Measurements from ENCODE around the gene FOXD4L1.
"Not testable (repeated sequence)": the region's sequence is repeated elsewhere in the genome, so short reads cannot be mapped to it uniquely, and the experiment has no call there.

FOXD4L1 gene
- total RNA-seq, result 0.14 to 0.24 reads per million in 2 donors

DNA sequence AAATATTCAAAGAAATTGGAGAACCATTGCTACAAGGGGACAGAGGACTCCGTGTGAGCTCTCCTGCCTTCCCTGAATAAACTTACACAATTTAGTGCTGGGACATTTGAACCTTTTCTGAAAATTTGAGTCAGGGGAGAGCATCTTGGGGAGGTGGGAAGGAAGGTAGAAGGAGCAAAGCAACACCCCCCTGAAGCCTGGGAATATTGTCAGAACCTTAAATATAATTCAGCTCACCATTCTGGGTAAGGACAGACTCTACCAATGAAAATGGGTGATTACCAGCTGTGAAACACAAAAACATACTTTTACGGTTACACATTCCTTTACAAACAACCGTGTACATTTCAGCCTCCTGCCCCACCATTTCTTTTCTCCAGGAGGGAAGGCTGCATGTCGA lies at the start of gene FOXD4L1:
Gene FOXD4L1, plus strand, starts transcription at position 301 of the 400 bp plus-strand sequence. CDS start 592 bp downstream, outside the sequence.
- not testable (repeated sequence) for DNase-seq

DNA sequence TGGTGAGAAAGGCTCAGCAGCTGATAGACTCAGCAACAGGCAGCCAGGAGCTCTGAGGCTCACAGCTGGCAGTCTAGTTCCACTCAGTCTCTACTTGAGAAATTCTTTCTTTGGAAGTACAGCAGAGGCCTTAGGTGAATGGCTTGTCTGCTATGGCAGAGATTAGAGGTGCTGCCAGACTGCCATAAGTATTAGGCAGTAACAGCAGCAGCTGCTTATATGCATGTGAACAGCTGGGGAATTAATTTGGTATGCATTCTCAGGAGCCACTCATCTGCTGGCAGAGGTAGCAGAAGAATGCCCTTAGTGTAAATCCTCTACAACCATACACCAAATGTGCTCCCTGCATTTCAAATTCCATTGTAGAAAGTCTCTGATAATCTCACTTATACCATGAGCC lies 32.7 kb upstream of the FOXD4L1 start:
- DNase-seq, result not testable (repeated sequence)

- DNase-seq, result not testable (repeated sequence)
These were observed 21.6 kb upstream of the FOXD4L1 start for GRCh38 chr2:113476688-113477368.

GRCh38 chr2:113496527-113496926 lies 1.9 kb upstream of the FOXD4L1 start:
- not testable (repeated sequence) for DNase-seq

- not testable (repeated sequence) for DNase-seq
These were observed 787 bp downstream of the FOXD4L1 start for GRCh38 chr2:113499019-113499885.

DNA sequence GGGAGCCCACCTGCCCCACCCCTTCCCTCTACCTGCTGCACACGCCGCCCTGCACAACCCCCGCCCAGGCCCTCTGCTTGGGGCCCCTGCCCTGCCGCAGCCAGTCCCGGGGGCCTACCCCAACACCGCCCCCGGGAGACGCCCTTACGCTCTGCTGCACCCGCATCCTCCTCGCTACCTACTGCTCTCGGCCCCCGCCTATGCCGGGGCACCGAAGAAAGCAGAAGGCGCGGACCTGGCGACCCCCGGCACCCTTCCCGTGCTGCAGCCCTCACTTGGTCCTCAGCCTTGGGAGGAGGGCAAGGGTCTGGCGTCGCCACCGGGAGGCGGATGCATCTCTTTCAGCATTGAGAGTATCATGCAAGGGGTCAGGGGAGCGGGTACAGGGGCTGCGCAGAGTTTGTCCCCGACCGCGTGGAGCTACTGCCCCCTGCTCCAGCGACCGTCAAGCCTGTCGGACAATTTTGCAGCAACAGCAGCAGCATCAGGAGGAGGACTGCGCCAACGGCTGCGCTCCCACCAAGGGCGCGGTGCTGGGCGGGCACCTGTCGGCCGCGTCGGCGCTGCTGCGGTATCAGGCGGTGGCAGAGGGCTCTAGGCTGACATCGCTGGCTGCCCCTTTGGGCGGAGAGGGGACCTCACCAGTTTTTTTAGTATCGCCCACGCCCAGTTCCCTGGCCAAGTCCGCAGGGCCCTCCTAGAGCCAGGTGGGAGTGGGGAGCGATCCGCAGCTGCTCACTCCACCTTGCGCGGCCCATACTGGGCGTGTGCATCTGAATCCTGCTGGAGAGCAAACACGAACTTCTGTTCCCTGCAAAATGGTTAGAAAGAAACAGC lies 1.6 kb downstream of the FOXD4L1 start:
- not testable (repeated sequence) for DNase-seq

DNA sequence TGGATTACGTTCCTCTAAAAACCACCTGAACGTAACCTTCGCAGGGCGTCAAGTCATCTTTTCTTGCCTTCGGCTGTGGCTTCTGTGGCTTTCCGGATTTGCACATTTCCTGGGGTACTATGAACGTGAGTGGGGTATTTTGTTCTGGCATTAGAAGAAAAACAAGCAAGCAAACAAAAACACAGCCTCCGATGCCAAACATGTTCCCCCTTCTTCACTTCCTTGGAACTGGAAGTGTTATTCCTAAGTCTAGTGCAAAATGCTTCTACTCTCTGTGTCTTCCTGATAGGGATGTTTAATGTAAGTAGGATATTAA lies 2.2 kb downstream of the FOXD4L1 start:
- peak; percentile 40 for DNase-seq

DNA sequence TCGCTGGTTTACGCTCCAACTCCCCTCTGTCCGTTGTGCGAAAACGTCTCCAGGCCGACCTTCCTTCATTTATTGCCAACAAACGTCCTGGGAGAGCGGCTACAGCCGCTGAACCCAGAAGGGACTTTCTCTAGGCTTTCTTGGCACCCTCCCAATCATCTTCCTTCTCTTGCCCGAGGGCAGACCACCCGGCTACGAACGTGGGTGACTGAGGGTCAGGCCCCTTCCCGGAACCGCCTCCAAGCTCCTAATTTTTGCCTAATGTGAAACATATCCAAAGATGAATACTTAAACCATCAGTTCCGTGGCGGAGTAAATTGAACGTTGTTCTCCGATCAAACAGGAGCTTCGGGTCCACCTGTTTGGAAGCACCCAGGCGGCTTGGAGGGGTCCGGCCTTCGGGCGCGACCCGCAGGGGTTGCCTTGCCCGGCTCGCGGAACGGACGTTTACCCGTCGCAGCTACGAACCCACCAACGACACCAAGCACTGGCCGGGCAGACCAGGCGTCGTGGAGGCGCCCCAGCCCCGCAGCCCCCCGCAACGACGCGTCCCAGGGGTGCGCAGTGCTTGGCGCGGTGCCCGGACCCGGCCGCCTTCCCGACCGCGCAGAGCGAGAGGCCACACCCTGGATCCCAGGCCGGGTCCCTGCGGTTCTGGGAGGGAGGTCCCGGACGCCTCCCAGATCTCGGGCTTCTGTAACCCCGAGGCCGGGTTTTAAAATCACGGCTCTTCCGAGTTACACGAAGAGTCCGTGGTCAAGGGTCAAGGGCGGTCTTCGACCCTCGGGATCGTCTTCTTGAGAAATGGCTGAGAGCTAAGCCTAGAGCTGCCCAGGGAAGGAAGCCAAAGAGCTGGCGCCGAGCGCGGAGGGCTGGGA lies 4.0 kb downstream of the FOXD4L1 start:
- DNase-seq, result not testable (repeated sequence)

- DNase-seq, result peak; percentile 31
These were observed 4.9 kb downstream of the FOXD4L1 start for GRCh38 chr2:113503094-113504042.

DNA sequence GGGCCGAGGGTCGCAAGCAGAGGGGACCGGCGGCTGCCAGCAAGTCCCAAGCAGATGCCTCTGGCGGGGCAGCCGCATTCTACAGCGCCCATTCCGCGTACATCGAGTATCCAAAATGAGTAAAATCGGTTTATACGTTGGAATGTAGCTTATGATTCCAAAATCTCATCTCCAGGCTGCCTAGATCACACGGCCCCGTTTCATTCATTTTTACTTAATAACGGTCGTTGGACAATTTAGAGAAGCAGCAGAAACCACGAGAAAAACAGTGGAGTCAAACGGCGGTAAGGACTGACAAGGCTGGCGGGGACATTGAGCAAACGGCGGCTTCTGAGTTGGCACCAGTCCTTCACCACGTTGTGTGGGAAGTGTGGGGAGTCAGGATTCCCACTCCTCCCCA lies 5.6 kb downstream of the FOXD4L1 start:
- not testable (repeated sequence) for DNase-seq

DNA sequence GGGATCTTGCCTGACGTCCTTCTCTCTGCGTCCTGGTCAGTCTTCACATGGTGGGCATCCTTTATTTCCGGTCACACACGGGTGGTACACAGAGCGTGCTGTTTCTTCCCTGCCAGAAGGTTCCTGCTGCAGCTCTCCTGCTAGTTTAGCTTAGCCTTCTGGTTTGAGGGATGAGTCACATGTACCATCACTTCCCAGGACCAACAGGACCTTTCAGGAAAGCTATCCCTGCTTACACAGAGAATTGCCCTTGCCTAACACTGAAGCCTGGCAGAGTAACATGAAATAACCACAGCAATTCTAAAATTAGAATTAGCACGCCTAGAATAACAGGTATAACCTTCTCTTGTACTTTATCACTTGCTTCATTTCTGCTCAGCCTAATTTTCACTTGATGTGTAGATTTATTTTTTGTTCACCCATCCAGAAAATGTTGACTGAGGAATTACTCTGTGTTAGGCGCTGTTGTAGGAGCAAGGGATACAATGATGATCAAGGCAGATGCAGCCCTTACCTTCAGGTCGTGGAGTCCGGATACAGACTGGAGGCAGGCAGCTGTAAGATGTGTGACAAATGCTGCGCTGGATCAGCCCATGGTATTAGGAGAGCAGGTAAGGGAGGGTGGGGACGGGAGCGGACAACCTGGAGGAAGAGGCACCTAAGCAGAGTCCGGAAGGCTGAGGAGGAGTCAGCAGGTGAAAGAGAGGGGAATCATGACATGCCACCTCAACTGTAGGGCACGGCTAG lies 9.1 kb downstream of the FOXD4L1 start:
- not testable (repeated sequence) for DNase-seq

DNA sequence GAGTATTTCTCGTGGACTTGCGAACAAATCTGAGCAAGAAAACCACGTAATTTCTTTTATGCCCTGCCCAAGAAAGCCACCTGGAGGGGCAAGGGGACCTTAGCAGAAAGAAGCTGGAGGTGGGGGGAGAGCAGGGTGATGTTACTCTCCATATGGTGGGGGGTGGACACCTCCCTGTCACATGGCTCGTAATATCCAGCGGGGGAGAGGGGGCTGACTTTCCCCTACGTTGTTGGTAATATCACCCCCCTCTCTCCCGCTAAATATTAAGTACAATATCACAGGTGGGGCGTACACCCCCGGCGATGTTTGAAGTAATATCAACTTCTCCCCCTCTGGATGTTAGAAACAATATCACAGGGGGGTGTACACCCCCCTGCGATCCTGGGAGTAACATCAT lies 9.7 kb downstream of the FOXD4L1 start:
- not testable (repeated sequence) for DNase-seq

GRCh38 chr2:113510913-113511312 lies 12.4 kb downstream of the FOXD4L1 start:
- DNase-seq, result not testable (repeated sequence)

DNA sequence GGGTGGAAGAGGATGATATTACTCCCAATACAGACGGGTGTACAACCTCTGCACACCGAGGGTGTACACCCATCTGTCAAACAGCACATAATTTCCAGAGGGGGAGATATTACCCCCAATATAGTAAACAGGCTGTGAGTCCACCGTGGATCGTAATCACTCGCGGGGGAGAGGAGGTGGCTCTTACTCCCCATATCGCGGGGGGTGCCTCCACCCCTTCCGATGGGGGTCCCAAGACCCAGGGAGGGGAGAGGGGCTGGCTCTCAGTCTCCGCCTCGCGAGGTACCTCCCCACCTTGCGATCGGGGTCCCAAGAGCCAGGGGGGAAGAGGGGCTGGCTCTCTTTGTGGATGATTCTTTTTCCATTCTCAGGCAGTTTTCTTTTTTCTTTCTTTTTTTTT lies 13.4 kb downstream of the FOXD4L1 start:
- not testable (repeated sequence) for DNase-seq

DNA sequence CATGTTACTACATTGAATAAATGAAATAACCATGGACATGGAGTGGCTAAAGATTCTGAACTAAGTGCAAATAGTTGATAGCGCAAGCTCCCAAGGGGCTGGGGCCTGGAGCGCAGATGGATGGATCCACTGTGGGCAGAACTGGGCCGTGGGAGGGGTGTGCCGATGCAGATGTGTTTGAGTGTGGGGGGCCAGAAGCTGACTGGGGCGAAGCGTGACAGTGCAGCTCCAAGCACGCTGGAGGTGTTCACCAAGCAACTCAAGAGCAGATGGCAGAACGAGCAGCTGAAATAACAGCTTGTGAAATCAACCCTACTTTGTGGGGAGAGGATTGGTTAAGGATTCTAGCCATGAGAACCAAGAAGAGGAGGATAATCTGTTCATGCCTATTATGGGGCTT lies 17.0 kb downstream of the FOXD4L1 start:
- DNase-seq, result not testable (repeated sequence)

DNA sequence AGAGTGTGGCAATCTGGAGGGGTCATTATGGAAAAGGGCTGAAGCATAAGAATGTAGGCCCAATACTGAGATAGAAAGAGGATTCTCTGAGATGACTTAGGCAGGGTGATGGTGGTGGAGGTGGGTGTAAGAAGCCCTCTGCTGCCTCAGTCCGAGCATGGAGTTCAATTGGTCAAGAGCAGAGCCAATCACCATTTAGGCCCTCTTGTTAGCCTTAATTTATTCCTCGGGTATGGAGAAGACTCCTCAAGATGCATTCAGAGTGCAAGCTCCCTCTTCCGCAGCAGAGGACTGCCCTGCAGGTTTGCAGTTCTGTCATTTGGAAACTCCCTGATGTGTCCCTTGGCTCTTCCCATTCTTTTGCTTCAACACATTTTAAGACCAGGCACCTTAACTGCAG lies 17.5 kb downstream of the FOXD4L1 start:
- not testable (repeated sequence) for DNase-seq

- DNase-seq, result not testable (repeated sequence)
These were observed 18.6 kb downstream of the FOXD4L1 start for GRCh38 chr2:113517025-113517424.

GRCh38 chr2:113520837-113521236 lies 22.4 kb downstream of the FOXD4L1 start:
- not testable (repeated sequence) for DNase-seq

GRCh38 chr2:113521492-113521891 lies 23.0 kb downstream of the FOXD4L1 start:
- DNase-seq, result not testable (repeated sequence)

- not testable (repeated sequence) for DNase-seq
These were observed 26.5 kb downstream of the FOXD4L1 start for GRCh38 chr2:113524986-113525385.
